Dendritic cell treated with granulocyte-macrophage colony-stimulating factor and Interleukin-4, amounts not matched to agents 40 ng/mL and 50 ng/mL, for 4 days (primary cell): Measurements from ENCODE around the gene PRKN.

Experiments
- H3K27ac Mint-ChIP-seq: one replicate; pipeline ENCODE4 v1.8.0; 2022; ENCODE audit warnings: mild to moderate bottlenecking, mixed read lengths
- H3K27me3 Mint-ChIP-seq: one replicate; pipeline ENCODE4 v1.8.0; 2022; ENCODE audit warnings: mild to moderate bottlenecking, mixed read lengths
- H3K36me3 Mint-ChIP-seq: one replicate; pipeline ENCODE4 v1.8.0; 2022; ENCODE audit warnings: low read depth, mixed read lengths
- H3K4me1 Mint-ChIP-seq: one replicate; pipeline ENCODE4 v1.8.0; 2022; ENCODE audit warnings: low read depth, mixed read lengths
- H3K4me3 Mint-ChIP-seq: one replicate; pipeline ENCODE4 v1.8.0; 2022; ENCODE audit warnings: mild to moderate bottlenecking, moderate library complexity, mixed read lengths
- H3K9me3 Mint-ChIP-seq: one replicate; pipeline ENCODE4 v1.8.0; 2022; ENCODE audit warnings: mixed read lengths
- intact Hi-C: fragments of 100-400 bp; cut with micrococcal nuclease; formaldehyde crosslinking; loops from one replicate; pipeline ENCODE4 v1.15.0; 2022

PRKN gene

DNA sequence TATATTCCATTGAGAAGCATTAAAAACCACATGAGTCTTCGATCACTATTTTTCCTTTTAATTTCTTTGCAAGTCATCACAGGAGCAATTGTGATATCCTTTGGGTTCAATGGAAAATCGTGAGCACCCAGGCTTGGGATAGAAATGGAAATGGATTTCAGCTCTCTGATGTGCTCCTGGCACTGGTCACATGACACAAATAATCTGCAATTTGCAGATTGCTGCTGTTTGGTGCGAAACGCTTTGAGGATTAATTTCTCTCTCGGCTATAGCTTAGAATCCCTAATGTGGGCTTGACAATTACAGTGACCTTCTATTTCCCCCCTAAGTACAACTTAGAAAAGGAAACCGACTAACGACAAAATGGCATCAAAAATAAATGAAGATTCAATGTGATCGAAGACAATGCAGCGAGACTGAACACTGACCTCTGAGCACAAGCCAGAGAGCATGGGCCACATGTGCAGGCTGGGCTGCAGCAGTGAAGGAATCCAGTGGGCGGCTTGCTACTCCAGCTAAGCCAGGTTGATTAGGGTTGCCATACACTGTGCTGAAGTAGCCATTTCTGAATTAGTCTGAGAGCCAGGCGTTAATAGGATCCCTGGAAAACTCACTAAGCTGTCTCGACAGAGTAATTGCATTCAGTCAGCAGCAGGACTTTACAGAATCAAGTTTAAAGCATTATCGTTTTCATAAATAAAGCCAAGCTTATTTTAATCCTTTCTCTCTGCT, 1151.9 kb downstream of the PRKN start:
- no peak overlapping the region for H3K27ac Mint-ChIP-seq
- no peaks in the 10 kb centered on the region for H3K27me3 Mint-ChIP-seq
- peaks cover 37% of the 10 kb centered on the region for H3K9me3 Mint-ChIP-seq
- no peaks in the 10 kb centered on the region for H3K4me1 Mint-ChIP-seq
- intact Hi-C loops = no loop called here
- H3K4me3 Mint-ChIP-seq = no peak overlapping the region
- no peaks in the 10 kb centered on the region for H3K36me3 Mint-ChIP-seq

DNA sequence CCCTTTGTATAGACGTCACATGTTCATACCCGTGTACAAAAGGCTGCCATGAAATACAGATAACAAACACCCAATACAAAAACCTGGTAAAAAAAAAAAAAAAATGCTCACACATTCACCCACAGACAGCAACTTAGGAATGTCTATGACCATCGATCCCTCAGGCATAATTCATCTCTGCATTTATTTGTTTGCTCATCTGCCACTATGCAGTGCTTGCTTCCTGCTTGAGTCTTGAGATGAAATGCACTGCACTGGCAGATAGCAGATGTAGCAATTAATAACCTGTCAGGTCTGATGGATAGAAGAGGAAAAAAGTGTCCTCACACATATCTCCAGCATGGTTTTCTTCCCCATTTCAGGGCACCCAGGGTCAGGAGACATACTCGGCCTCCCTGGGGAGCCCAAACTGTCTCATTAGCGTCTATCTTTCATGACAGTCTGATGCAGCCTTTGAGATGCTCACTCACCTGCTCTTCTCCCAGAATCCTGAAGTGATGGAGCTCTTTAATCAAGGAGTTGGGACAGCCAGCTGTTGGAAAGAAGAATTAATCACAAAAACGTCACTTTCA, 1158.6 kb downstream of the PRKN start:
- H3K27me3 Mint-ChIP-seq = no peaks in the 10 kb centered on the region

DNA sequence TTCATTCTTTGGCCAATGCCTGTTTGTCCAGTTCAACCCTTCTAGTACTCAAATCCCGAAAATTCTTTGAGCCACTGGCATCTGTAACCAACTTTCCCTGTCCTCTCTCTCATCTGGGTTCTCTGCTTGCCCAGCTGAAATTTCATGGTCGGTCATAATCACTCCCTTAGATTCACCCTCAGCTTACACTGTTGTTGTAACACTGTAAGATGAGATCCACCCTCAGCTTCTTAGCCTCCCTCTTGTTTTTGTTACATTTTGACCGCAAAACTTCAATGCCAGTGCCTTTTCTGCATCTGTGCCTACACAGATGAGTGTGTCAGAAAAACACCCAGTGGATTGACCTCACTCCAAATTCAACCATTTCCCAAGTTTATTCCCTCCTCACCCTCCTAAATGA, 1162.6 kb downstream of the PRKN start:
- Mint-ChIP-seq H3K4me3 (no peak overlapping the region), H3K36me3 (no peaks in the 10 kb centered on the region), H3K9me3 (peaks cover 10% of the 10 kb centered on the region), H3K27me3 (no peaks in the 10 kb centered on the region), H3K4me1 (no peaks in the 10 kb centered on the region), H3K27ac (no peak overlapping the region)
- intact Hi-C loops = no loop called here

More for the DNA sequence above, 1158.6 kb downstream of the PRKN start:
- Mint-ChIP-seq H3K4me1 (no peaks in the 10 kb centered on the region), H3K9me3 (peaks cover 34% of the 10 kb centered on the region), H3K4me3 (no peak overlapping the region), H3K36me3 (no peaks in the 10 kb centered on the region), H3K27ac (no peak overlapping the region)
- intact Hi-C loops = no loop called here

DNA sequence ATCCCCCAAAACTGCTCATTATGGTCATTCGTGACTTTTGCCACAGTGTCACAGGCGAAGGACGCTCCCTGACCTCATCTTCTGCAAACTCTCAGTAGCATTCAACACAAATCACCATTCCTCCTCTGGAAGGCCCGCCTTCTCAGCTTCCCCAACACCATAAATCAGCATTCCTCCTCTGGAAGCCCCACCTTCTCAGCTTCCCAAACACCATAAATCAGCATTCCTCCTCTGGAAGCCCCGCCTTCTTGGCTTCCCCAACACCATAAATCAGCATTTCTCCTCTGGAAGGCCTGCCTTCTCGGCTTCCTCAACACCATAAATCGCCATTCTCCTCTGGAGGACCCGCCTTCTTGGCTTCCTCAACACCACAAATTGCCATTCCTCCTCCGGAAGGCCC, 1165.7 kb downstream of the PRKN start:
- H3K27ac Mint-ChIP-seq = no peak overlapping the region
- intact Hi-C loops = no loop called here
- H3K36me3 Mint-ChIP-seq = no peaks in the 10 kb centered on the region
- no peaks in the 10 kb centered on the region for H3K27me3 Mint-ChIP-seq
- H3K4me3 Mint-ChIP-seq = no peak overlapping the region
- peaks cover 1% of the 10 kb centered on the region for H3K9me3 Mint-ChIP-seq
- no peaks in the 10 kb centered on the region for H3K4me1 Mint-ChIP-seq

DNA sequence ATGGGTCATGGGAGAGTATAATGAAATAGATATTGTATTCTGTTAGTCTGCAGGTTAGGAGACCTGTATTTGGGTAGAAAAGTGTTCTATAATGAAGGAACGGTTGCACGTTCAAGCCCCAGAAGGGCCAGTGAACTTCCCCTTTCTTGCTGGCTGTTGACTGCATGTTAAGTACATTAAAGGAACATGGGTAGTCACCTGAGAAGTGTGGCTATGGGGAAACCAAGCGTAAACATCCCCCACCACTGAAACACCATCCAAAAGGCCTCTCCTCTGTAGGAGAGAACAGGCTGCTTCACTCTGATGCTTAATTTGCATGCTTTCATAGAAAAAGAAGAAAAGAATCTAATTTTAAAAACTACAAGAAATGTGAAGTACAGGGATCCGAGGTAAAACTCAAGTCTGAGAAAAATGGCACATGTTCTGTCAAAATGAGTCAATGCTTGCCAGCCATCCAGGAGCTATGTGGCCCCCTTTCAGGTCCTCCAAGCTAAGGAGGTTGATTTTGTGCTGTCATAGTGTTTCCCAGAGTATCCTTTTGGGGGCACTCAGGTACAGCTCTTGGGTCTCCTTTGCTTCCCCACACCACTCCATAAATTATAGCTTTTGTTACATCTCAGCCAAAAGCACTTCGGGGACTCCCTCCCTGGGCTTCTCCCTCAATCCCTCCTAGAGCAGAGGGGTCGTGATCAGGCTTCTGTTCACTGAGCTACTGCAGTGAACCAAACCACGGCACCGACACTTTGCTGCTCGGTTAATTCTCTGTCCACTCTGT, 1170.0 kb downstream of the PRKN start:
- Mint-ChIP-seq H3K9me3 (peaks cover 30% of the 10 kb centered on the region), H3K27ac (no peak overlapping the region), H3K4me3 (no peak overlapping the region), H3K27me3 (no peaks in the 10 kb centered on the region), H3K36me3 (no peaks in the 10 kb centered on the region), H3K4me1 (no peaks in the 10 kb centered on the region)
- intact Hi-C loops = no loop called here

DNA sequence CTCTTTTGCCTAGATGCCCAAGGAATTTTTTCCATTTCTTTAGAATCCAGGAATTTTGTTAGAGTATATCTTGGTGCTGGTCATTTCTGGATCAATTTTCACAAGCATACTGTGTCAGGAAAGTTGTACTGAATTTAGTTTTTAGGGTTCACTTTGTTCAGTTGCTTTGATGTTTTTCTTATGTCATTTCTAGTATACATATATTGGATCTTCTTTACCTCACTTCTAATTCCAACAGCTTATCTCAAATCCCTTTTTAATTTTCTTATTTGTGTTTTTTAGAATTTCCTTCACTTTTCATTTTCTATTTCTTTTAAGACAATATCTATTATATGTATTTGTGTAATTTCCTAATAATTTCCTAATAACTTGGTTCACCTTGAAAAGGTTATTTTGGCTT, 1172.7 kb downstream of the PRKN start:
- Mint-ChIP-seq H3K27ac (no peak overlapping the region), H3K4me3 (no peak overlapping the region), H3K36me3 (no peaks in the 10 kb centered on the region), H3K9me3 (peaks cover 56% of the 10 kb centered on the region), H3K4me1 (no peaks in the 10 kb centered on the region), H3K27me3 (no peaks in the 10 kb centered on the region)
- intact Hi-C loops = no loop called here

DNA sequence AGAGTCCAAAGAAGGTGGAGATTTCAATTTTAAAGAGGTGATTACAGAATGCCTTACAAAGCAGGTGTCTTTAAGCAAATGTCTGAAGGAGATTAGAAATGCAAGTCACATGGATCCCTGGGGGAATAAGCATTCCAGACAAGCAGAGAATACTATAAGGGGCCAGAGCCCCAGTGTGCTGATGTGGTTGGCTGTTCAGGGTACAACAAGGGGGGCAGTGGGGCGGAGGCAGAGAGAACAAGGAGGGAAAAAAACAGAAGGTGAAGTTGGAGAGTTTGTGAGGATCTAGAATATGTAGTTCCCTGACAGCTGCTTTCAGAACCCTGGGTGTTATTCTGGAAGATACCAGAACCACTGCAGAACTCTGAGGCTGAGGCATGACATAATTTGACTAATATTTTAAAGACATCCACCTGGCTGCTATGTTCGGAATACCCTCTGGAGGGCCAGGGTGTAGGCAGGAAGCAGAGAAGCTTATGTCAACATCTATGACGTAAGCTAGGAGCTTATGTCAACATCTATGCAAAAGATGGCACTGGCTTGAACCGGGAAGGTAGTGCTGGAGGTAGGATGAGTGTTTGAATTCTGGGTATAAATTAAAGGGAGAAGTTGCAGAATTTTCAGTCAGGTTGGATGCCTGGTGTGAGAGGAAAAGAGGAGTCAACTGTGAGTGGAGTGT, 1177.5 kb downstream of the PRKN start:
- H3K27ac Mint-ChIP-seq = no peak overlapping the region
- peaks cover 5% of the 10 kb centered on the region for H3K4me1 Mint-ChIP-seq
- no peaks in the 10 kb centered on the region for H3K27me3 Mint-ChIP-seq
- peaks cover 57% of the 10 kb centered on the region for H3K9me3 Mint-ChIP-seq
- no peak overlapping the region for H3K4me3 Mint-ChIP-seq
- H3K36me3 Mint-ChIP-seq = no peaks in the 10 kb centered on the region
- intact Hi-C loops = no loop called here

DNA sequence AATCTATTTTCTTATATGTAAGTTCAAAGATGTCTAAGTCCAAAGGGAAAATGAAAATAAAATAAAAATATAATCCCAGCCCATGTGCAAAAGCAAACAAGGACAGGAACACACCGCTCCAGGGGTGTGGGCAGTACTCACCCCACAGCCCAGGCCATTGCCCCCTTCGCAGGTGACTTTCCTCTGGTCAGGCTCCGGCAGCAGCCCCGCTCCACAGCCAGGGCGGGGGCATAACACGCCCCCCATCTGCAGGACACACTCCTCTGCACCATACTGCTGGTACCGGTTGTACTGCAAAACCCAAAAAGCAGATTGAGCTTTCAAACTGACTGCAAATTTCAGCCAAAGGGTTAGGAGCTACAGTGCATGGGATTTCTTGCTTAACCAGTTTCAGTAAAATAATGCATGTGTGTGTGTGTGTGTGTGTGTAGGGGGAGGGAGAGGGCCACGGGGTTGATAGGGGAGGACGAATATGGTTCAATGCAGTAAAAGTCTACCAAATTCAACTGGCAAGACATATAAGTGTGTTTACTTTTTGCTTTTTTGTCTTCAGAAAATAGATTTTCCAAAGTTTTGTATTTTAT, 1178.8 kb downstream of the PRKN start:
- peaks cover 6% of the 10 kb centered on the region for H3K4me1 Mint-ChIP-seq
- no peak overlapping the region for H3K4me3 Mint-ChIP-seq
- H3K36me3 Mint-ChIP-seq = no peaks in the 10 kb centered on the region

DNA sequence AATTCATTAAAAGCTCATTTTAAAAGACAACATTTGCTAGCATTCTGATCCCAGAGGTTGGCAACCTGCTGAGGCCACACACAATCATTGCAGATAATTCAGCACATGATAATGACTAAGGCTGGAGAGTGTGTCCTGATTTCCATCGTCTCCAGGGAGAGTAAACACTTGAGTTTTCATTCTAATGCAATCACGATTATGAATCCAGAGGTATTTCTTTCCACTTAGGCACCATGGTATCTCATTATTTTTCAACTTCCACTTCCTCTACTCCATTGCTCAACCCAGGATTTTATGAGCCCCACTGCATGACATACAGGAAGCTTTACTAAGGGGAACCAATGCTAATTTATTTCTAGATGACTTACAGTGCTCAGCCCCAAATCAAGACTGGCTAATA, 1179.9 kb downstream of the PRKN start:
- H3K27me3 Mint-ChIP-seq = no peaks in the 10 kb centered on the region
- intact Hi-C loops = no loop called here
- H3K9me3 Mint-ChIP-seq = peaks cover 33% of the 10 kb centered on the region
- peaks cover 6% of the 10 kb centered on the region for H3K4me1 Mint-ChIP-seq
- no peak overlapping the region for H3K27ac Mint-ChIP-seq
- H3K4me3 Mint-ChIP-seq = no peak overlapping the region
- no peaks in the 10 kb centered on the region for H3K36me3 Mint-ChIP-seq

More for the DNA sequence above, 1178.8 kb downstream of the PRKN start:
- Mint-ChIP-seq H3K27ac (no peak overlapping the region), H3K27me3 (no peaks in the 10 kb centered on the region), H3K9me3 (peaks cover 44% of the 10 kb centered on the region)
- intact Hi-C loops = no loop called here

DNA sequence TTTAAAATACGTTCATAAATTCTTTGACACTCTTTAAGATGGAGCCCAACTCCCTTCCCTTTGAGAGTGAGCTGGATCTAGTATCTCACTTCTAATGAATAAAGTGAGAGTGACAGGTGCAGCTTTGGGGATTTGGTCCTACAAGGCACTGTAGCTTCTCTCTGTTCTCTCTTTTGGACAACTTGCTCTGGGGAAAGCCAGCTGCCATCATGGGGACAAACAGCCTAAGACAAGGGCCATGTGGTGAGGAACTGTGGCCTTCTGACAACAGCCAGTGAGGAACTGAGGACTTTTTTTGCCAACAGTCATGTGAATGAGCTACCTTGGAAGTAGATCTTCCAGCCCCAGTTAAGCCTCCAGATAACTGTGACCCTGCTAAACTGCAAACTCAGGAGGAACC, 1180.9 kb downstream of the PRKN start:
- Mint-ChIP-seq H3K27ac (no peak overlapping the region), H3K9me3 (peaks cover 23% of the 10 kb centered on the region), H3K36me3 (no peaks in the 10 kb centered on the region), H3K4me3 (no peak overlapping the region), H3K27me3 (no peaks in the 10 kb centered on the region), H3K4me1 (peaks cover 6% of the 10 kb centered on the region)
- intact Hi-C loops = no loop called here

DNA sequence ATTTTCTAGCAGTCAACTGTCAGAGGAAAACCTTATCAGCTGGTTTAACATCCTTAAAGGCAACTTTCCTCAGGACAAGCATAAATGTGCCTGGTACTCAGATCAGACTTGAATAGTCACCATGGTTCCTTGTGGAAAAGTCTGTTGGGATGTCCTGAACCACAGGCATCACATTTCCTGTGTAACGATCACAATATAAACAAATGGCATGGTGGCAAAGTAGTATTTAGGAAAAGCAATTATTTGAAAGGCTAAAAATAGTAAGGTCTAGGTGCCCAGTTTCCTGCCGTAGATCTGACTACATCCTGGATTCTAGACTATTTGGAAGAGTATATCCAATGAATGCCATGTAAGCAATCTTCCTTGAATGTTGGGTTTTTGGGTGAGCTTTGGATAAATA, 1181.8 kb downstream of the PRKN start:
- no peak overlapping the region for H3K4me3 Mint-ChIP-seq
- no peak overlapping the region for H3K27ac Mint-ChIP-seq
- H3K27me3 Mint-ChIP-seq = peaks cover under 1% of the 10 kb centered on the region
- peaks cover 14% of the 10 kb centered on the region for H3K9me3 Mint-ChIP-seq
- no peaks in the 10 kb centered on the region for H3K36me3 Mint-ChIP-seq
- intact Hi-C loops = no loop called here
- peaks cover 6% of the 10 kb centered on the region for H3K4me1 Mint-ChIP-seq

DNA sequence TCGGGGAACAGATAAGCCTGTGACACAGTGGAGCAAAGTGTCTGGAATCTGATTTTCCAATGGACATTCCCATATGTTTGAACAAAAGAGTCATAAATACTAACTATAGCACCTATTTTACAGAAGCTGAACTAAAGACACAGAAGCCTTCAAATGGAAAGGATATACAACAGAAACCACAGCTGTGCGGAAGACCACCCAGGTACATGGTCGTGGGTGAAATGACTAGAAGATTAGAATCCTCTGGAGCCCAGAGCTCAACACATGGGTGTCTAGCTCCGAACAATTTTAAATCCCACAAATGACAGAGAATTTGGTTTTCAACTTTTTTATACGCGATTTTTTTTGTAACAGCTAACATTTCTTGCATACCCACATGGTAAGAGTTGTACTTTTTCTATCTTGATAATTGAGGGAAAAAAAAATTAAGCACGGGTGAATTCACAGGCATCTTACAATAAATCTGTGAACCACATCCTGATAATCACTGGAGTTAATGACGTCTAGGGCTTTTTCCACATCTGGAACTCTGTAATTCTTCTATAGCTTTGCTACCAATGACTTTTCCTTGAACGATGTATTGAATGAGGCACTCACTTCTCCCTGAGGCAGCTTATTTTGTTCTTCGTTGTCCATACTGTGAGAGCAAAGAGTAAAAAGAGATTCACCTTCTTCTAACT, 1182.6 kb downstream of the PRKN start:
- peaks cover 1% of the 10 kb centered on the region for H3K27me3 Mint-ChIP-seq
- no peak overlapping the region for H3K27ac Mint-ChIP-seq
- H3K36me3 Mint-ChIP-seq = no peaks in the 10 kb centered on the region
- intact Hi-C loops = no loop called here
- peaks cover 6% of the 10 kb centered on the region for H3K4me1 Mint-ChIP-seq
- H3K9me3 Mint-ChIP-seq = peaks cover 6% of the 10 kb centered on the region
- no peak overlapping the region for H3K4me3 Mint-ChIP-seq

DNA sequence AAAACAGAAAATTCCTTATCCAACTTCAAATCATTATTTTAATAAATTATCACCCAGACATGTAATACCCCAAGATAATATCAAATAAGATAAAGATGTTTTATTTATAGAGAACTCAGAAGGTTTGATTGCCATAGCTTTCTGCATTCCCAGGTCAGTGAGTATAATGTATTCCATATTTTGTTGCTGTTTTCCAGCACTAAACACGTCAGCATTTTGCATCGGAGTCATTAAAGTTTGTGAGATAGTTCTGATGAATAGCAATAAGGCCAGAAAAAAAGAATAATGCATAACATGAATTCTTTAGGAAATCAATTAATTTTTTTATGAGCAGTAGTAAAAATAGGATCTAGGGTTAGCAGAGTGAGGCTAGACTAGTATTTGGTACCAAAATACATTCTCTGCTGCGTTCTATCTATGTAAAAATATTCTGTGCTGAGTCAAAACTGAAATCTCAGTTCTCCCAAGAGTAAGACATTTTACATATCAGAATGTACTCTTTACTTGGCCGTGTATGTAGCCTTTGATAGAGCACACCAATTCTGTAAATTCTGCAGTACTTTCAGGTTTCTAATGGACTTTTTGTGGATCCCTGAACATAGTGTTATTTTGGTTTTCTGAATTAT, 1183.8 kb downstream of the PRKN start:
- Mint-ChIP-seq H3K4me3 (no peak overlapping the region), H3K27ac (no peak overlapping the region), H3K27me3 (peaks cover 1% of the 10 kb centered on the region), H3K9me3 (no peaks in the 10 kb centered on the region), H3K4me1 (peaks cover 6% of the 10 kb centered on the region), H3K36me3 (no peaks in the 10 kb centered on the region)
- intact Hi-C loops = no loop called here
